ENCODE results near the gene TBL1X.

DNA sequence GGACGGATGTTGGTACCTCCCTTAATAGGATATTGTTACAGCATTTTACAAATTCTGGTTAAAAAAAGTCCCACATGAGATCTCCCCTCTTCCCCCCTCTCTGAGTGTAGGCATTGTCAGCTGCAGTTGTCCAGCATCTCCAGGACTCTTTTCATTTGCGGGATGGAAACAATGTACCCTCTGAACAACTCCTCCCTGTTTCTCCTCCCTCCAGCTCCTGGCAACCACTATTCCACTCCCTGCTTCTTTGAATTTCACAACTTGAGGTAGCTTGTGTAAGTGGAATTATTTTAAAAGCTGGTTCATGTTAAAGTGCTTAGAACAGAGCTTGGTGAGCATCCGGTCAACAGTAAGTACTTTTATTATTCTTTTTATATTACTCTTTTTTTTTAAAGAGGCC, 69.8 kb downstream of the TBL1X start:
- TF ChIP-seq POLR2A (IDR thresholded peaks at IDR 0.05) (no peak), CTCF (IDR thresholded peaks at IDR 0.05) (no peak)

Data from breast epithelium (tissue), 3 donors.